Panc1 (cell line): ENCODE results near the gene C1QTNF1.

Experiments used
- CTCF ChIP-seq: fragments of 450-650 bp; IDR thresholded peaks from 2 replicates; pipeline ENCODE4 v1.5.1; 2017; ENCODE audit warnings: mild to moderate bottlenecking
- POLR2AphosphoS5 ChIP-seq: IDR thresholded peaks from 2 replicates; pipeline ENCODE4 v1.6.1; 2012; ENCODE audit warnings: mild to moderate bottlenecking, low read depth, low read length, moderate library complexity
- REST ChIP-seq, 2 experiments: IDR thresholded peaks; 2 replicates each; pipeline ENCODE4 v1.6.1; 2011 to 2012; ENCODE audit warnings: low read depth in 2 of 2, control low read depth in 1 of 2, low read length in 1 of 2, mild to moderate bottlenecking in 1 of 2, moderate library complexity in 1 of 2; ENCODE audit not compliant: insufficient read depth in 1 of 2
- SIN3A ChIP-seq: IDR thresholded peaks from 2 replicates; pipeline ENCODE4 v1.6.1; 2012; ENCODE audit warnings: low read depth, mild to moderate bottlenecking, low read length, moderate library complexity, borderline replicate concordance; ENCODE audit not compliant: insufficient read depth
- TCF7L2 ChIP-seq: IDR thresholded peaks from 2 replicates; pipeline ENCODE4 v1.6.1; 2011; ENCODE audit warnings: mild to moderate bottlenecking, low read depth, low read length, inconsistent platforms

GRCh38 chr17:79018370-79018695 lies 5.6 kb upstream of the C1QTNF1 start:
- TF ChIP-seq CTCF (no peak), REST (IDR thresholded peaks at IDR 0.05; ENCODE audit: insufficient read depth in 1 of 2, low read depth in 2 of 2, low read length in 1 of 2) (no peak), POLR2AphosphoS5 (no peak), SIN3A (no peak), TCF7L2 (no peak)
